HG03039 (cell line): ENCODE results near the gene CUL1.
"Not testable (repeated sequence)": the region's sequence is repeated elsewhere in the genome, so short reads cannot be mapped to it uniquely, and the experiment has no call there.

ENCODE experiments used
- ATAC-seq: cut with Tn5 transposase; IDR thresholded peaks from one replicate; pipeline ENCODE4 v1.9.1; 2021; ENCODE audit warnings: mild to moderate bottlenecking, moderate library complexity; ENCODE audit not compliant: unreplicated experiment

Gene CUL1

DNA sequence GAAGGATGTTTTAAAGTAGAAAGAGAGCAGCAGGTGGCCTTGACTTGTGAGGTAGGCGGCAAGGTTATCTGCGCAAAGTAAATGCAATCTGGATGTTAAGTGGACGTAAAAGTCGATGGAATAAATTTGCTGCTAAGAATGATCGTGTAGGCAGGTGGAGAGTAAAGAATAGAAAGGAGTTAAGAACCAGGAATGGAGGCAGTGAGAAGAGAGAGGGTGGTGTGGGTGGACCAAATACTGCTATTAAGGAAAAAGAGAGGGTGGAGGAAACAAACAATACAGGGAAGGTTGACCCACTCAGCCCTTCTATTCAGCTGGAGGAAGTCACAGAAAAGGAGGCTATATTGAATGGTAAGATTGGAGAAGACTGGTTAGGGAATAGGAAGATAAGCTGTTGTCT, 1.9 kb upstream of the CUL1 start:
- ATAC-seq, result no peak

DNA sequence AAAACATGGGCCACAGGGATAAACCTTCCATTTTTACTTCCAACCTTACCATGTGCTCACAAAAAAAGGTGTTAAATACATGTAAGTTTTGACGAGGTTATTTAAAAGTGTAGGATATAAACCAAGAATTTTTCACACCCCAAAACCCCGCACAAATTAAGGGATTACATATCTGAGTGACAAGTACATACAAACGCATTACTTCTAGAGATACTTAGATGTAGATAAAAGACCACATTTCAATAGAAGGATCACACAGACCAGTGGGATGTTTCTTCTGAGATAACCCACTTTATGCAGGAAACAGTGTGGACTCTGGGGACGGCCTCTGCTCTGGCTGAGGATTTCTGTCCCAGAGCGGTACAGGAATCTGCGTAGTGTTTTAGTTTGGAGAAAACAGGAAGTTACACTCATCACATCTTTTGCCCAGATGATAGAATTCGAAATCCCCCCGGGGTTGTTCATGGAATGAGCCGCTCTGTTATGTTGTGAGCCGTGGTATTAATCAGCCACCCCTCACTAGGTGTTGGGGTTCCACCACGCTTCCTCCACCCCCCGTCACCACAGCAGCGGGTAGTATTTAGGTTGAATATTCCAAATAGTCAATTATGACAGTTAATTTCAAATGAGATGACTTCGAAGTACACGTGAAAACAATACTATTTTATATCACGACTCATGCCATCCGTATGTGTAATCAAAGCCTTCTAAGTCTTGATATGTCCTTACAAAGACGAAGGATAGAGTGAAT, 1.3 kb upstream of the CUL1 start:
- no peak for ATAC-seq

DNA sequence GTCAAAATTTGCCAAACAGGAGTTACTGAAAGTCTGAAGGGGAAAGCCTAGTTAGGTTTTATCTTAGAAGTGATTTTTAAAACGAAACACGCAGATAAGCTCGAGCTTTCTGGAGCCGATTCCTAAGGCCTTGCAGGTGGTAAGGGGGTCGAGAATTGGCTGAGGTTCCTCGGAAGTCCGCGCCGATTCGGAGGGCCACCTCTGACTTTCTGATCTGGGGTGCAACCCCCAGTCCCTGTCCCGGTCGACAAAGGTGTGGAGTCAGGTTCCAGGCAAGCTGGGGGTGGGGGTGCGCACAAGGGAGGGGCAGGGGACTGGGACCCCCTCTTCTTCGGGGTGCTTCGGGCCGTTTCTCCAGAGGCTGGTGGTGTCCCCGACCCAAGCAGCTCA, 701 bp upstream of the CUL1 start:
- no peak for ATAC-seq

DNA sequence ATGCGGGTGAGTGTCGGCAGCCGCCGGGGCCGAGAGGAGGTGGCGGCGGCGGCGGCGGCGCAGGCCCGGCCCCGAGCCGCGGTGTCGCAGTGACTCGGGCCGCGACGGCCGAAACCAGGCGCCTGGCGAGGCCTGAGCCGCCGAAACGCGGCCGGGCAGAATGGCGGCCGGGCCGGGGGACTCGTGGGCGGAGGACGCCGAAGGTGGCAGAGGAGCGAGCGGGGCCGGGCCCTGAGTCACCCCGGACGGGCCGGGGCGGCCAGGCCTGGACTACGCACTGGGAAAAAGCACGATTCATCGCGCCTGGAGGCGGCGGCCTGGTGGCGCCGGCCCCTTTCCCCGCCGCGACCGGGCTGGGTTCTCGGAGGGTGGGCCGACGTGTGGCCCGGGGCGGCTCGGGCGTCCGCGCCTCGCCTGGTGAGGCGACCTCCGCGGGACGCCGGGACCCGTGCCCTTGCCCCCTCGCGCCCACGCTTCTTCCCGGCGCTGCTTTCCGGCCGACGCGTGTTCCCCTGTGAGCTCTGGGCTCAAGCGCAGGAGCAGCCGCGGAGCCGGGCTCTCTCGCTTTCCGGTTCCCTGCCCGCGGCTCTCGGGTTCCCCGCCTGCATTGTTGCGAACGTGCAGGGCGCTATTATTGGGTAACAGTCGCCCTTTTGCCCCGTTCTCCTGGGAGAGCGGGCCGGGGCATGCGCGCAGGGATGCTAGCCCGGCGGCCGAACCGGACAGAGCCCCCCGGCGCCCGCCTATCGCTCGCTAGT, 500 bp downstream of the CUL1 start:
- ATAC-seq, result peak; percentile 33

DNA sequence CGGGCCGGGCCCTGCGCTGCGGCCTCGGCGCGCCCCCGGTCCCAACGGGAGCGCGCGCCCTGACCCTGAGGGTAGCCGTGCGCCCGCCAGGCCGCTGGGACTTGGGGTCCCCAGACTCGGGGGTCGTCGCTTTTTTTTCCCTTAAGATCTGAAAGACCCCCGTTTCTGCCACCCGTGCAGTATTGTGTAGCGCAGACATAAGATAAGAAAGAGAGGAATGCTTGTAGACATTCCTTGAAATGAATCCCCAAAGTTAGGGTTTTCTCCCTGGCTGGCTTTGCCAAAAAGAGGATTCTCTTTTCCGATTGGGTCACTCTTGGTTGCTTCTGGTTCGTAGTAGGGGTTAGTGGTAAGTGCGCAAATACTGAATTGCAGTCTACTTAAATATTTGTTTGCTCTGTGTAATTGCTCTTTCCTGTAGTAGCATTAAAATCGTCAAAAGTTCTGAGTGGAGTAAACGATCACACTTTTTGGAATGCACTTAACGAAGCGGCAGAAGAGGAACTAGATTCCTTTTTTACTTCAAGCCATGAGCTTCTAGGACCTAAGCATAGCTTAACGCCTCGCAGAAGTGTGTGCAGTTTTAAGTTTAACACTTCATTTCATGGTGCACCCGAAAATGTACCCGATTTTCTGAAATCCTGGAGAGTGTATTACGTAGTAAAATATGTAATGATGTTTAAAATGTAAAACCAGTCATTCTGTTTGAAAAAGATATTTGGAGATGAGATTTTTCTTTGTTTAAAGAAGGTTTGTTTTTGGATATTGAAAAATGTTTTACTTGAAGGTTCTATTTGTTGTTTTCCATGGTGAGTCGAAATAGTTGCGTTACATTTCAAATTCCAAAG, 1.3 kb downstream of the CUL1 start:
- ATAC-seq, result peak; percentile 19

DNA sequence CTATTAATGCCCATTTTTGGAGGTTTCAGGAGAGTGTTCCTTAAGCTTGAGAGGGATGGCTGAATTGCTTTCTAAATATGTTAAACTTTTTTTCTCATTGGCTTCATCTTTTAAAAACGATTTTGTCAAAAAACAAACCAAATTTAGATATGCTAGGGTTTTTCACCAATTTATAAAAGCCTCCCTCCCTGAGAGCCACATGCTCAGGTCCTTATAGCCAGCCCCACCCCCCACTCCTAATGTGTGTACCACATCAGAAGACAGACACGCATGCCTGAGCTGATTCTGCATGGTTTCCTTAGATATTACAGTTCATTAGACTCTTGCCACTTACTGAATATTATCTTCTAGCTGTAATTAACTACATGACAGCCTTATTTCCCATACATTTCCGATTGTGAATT, 2.0 kb downstream of the CUL1 start:
- no peak for ATAC-seq

DNA sequence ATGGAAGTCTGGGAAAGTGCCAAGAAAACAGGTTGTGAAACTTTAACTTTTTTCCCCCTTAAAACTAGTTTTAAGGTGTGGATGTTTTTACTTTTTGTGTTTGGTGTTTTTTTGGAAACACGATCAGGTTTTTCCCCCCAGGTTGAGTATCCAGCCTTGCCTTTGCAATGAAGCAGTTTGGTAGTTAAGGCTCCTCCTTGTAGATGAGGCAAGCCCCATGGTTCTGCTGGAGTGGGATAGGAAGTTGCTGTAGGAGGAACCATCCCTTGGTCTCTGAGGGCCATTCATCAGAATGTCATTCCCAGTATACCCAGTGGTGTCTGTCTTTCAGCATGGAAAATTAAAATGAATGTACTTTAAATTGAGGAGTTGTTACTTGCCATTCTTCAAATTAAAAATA, 2.7 kb downstream of the CUL1 start:
- no peak for ATAC-seq

DNA sequence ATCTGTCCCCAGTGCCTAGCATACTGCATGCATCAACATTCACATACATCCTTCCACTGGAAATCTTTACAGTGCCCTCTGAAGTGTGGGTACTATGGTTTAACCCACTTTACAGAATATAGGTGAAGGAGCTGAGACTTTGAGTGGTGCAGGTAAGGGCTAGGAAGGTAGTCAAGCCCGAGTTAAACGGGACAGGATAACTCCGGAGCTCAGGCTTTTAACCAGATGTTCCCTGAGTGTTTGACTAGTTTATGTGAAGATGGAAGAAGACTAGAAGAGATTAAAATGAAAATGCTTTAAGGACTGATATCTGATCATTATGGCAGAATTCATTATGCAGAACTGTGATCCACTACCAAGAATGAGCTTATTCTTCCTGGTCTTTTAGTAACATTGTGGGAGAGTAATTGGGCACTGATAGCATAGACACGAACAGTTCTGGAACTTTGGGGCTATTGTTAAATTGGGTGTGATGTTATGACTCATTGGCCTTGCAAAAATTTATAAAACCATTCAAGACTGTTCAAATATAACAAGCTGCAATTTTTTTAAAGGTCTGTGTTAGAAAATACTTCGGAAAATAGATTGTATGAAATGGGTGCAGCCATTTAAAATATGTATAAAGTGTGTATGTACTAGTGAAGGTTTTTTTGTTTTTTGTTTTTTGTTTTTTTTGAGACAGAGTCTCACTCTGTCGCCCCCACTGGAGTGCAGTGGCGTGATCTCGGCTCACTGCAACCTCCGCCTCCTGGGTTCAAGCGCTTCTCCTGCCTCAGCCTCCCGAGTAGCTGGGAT, 4.4 kb downstream of the CUL1 start:
- no peak for ATAC-seq

DNA sequence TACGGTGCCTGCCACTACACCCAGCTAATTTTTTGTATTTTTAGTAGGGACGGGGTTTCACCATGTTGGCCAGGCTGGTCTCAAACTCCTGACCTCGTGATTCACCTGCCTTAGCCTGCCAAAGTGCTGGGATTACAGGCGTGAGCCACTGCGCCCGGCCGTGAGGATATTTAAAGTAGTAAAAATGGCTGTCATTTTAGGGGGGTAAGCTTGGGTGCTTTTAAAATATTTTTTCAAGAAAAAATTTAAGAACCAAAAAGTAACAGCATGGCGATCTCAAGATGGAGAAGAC, 4.9 kb downstream of the CUL1 start:
- ATAC-seq, result not testable (repeated sequence)

DNA sequence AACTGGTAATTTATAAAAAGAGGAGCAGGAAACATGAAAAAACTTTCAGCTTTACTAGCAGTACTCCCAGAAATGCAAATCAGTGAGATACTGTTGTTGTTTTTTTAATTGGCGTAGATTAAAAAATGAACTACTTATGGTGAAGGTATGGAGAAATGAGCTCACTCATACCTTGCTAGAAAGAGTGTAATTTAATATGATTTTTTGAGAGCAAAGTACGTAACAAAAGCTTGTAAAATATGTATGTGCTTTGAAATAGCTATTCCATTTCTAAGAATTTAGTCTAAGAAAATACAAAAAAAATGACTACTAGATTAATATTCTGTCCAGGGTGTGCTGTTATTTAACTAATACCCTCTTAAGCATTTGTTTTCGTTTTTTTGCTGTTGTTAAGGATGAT, 5.5 kb downstream of the CUL1 start:
- no peak for ATAC-seq

DNA sequence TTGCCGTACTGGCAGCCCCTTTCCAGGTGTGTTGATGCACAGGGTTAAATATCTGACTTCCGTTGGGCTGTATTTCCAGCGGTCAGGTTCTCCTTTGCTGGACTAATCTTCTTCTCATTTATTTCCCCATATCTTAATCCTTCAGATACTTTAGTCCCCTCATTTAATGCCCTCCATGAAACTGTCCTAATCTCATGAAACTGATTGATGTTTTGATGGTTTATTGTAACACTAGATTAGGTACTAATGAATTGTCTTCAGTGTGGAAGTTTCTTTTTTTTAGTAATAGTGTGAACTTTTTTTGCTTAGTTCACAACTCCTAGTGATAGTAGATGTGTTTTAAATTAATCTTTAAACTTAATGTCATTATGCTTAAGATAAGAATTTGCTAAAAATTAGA, 6.3 kb downstream of the CUL1 start:
- no peak for ATAC-seq

DNA sequence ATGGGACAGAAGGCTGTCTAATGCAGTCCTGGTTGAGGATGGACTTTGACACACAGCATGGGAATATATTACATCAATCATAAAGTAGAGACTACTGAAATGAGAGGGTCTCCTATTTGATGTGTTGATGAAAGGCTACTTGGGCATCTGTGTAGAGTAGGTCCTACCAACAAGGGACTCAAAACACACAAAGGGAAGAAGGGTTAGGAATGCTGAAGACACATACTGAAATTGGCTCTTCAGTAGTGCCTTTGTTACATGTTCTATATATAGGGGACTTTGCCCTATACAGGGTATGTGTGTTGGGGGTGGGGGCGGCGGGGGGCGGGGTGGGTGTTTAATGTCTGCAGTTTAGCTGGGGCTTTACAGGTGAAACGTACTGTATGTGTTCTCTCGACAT, 7.7 kb downstream of the CUL1 start:
- no peak for ATAC-seq

DNA sequence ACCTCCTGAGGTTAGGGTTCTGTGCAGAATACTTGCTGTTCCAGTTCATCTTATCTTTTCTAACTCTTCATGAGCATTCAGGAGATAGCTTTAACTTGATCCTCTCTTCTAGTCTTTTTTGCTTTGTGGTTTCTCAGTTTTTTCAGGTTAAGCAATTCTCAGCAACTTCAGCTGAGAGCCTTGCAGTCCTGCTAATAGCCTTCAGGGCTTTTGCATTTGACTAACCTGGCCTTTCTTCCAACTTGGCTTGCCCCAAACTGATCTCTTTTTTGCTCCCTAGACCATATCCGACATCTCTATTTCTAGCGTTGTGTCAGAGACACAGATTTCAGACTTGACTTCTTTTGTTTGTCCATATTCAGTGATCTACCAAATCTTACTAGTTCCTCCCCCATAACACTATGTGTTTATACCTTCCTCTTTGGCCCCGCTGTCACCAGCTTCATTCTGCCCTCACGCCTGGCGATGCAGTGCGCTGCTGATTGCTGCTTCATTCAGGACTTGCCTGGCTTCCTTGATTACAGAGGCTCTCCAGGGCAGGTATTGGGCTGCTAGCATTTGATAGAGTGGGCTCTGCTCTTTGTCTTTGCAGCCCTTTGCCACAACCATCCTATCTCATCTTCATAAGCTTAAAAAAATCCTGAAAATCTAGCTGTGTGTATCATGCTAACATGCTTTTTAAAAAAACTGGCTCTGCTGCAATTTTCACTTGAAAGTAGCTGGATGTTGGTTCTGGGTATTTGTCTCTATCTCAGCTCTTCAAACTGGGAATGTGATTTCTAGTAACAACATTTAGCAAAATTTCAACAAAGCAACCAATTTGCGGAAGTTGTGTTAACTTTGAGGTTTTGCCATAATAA, 9.6 kb downstream of the CUL1 start:
- ATAC-seq, result no peak

DNA sequence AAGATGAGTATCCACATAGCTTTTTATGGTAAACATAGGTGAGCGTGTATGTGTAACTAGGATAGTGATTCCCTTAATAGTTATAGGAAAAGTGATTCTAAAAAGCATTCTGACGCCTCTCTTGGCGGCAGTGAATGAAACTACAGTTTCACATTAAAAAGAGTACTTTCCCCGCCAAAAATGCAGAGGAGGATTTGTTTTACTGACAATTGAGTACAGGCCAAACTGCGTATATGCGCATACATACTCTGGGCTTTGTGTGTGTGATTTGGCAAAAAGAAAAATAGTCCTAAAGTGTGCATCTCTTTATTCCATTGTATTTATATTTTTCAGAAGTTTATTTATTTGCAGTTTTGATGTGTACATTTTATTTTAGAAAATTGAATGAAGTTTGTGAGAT, 10.3 kb downstream of the CUL1 start:
- ATAC-seq, result no peak

DNA sequence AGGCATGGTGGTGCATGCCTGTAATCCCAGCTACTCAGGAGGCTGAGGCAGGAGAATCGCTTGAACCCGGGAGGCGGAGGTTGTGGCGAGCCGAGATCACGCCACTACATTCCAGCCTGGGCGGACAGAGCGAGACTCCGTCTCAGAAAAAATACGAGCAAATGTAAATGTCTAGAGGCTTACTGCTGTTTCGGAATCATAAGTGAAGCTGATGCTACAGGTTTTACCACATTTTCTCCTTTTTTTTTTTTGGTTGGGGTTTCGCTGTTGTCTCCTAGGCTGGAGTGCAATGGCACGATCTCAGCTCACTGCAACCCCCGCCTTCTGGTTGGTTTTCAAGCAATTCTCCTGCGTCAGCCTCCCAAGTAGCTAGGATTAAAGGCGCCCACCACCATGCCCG, 11.7 kb downstream of the CUL1 start:
- not testable (repeated sequence) for ATAC-seq

DNA sequence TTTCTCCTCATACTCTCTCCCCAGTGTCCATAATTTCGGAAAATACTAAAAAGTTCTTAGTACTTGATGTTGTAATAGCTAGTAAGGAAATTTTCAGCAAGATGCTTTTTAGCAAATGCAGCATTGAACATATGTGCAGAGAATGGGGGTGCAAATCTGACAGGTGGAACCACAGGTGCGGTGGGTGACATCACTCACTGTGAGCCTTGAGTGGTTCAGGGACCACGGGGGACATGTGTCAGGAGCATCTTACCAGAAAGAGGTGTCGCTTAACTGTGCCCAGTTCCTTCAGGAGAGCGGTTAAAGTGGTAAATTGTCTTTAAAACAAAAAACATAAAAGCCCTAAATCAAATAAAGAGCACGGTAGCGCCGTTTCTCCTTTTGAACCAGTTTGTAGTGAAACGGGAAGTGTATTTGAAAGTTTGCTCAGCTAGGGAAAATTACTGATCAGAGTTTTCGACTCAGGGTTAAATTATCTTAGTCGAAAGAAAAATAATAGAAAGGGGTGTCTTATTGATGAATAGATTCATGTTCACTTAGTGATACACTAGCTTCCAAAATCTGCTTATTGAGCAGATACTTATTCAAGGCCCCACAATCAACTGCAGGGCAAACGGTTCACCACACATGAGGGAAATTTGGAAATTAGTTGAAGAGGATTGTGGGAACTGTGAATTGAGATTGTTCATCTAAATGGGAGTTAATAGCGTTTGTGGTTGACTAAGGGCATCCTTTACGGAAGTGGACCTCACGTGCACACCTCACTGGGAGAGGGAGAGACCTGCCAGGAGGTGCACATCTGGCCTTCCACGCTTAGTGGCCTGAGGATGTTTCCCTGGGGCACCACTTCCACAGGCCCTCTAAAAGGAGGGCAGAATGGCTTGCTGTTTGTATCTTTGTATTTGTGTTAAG, 12.7 kb downstream of the CUL1 start:
- ATAC-seq, result no peak

DNA sequence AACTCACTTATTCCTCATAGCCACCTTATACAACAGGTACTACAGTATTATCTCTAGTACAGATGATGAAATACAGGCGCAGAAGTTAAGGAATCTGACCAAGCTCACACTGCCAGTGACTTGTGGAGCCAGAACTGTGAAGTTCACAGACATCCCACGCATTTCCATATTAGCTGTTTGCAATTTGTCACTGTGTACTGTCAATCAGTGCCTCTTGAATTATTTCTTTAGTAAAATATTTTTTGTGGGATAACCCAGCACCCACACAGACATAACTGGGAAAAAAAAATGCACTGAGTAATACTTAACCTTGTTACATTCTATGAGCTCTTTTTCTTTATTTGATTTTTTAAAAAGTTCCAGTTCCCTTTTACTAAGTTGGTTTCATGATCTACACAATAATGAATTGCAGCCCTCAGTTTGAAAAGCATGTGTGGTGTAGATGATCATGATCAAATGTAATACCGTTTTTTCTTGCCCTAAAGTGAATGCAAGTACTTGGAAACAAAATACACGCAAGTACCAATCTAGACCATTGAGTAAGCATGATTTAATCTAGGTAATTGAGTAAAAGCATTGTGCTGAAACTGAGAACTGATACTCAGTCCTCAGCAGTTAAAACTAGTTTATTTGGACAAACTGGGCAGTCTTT, 14.1 kb downstream of the CUL1 start:
- no peak for ATAC-seq

DNA sequence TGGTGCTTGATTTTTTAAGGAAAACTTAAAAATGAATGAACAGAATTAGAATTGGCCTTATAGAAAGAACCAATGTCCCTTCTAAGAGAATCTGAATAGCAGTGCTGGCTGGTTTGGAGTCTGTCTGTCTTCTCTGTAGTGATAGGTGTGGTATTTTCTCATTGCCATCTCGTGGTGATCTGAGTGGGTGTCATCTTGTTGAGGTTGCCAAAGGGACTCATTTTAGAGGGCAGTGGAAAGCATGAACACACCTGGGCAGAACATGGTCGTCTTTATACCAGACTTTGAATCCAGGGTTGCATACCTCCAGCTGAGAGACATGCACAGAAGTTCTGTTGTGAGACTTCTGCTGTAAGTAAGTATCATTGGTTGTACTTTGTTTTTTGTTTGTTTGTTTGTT, 15.8 kb downstream of the CUL1 start:
- no peak for ATAC-seq

DNA sequence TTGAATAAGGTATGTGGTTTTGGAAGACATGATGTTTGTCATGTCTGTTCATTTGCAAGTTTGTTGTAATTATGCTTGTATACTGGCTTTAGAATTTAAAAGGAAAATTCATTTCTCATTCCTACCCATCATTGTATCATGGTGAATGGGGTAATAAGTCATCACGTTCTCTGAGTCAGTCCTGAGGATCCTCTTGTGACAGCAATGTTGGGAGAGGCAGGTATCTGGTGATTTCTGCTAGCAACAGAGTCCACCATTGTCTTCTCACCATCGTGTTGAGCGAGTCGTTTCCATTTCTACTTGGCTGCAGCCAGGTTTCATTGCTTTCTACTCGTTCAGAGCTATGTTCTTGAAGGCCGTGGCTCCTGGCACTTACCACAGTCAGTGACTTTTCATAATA, 16.3 kb downstream of the CUL1 start:
- ATAC-seq, result no peak
